GM23248 (cell line): ENCODE measurements around the gene KLHL30.

ENCODE experiments used
- EZH2 ChIP-seq: fragments of 200-600 bp; sonication (generic); IDR thresholded peaks from 2 replicates; pipeline ENCODE4 v1.6.1; 2018; ENCODE audit warnings: antibody characterized with exemption, mild to moderate bottlenecking; ENCODE audit not compliant: insufficient read depth, poor library complexity, severe bottlenecking
- EZH2phosphoT487 ChIP-seq: fragments of 200-600 bp; sonication (generic); IDR thresholded peaks from 2 replicates; pipeline ENCODE4 v1.6.1; 2018; ENCODE audit warnings: antibody characterized with exemption, moderate library complexity, mild to moderate bottlenecking, low read depth; ENCODE audit not compliant: insufficient read depth

- TF ChIP-seq EZH2phosphoT487 (no peak), EZH2 (no peak)
These were observed 1.6 kb downstream of the KLHL30 start for GRCh38 chr2:238140040-238140439.
